Activated T-helper 9 cell treated with anti-CD3 and anti-CD28 coated beads, Interleukin-2, amount 50 U/mL, for 16 hours (primary cell): ENCODE measurements around the gene PRKACA.

Source experiments
- DNase-seq: peaks from one replicate; pipeline ENCODE4 v3.0.0-alpha.2; 2020; ENCODE audit warnings: low read depth

The PRKACA gene

GRCh38 chr19:14116525-14116917 lies 1.0 kb downstream of the PRKACA start:
- no peak for DNase-seq

GRCh38 chr19:14115756-14116155 lies 1.8 kb downstream of the PRKACA start:
- no peak for DNase-seq

- DNase-seq, result peak; percentile 43
Measured at GRCh38 chr19:14114854-14115253, 2.7 kb downstream of the PRKACA start.

GRCh38 chr19:14114439-14114838 lies 3.1 kb downstream of the PRKACA start:
- DNase-seq, result no peak

GRCh38 chr19:14113762-14114414 lies 3.7 kb downstream of the PRKACA start:
- DNase-seq, result peak; percentile 27

- no peak for DNase-seq
Measured at GRCh38 chr19:14112809-14113385, 4.7 kb downstream of the PRKACA start.

- no peak for DNase-seq
Measured at GRCh38 chr19:14112051-14112808, 5.3 kb downstream of the PRKACA start.

GRCh38 chr19:14111486-14111885 lies 6.1 kb downstream of the PRKACA start:
- no peak for DNase-seq

- DNase-seq, result no peak
Measured at GRCh38 chr19:14110650-14111049, 6.9 kb downstream of the PRKACA start.

- no peak for DNase-seq
Measured at GRCh38 chr19:14107581-14108461, 9.7 kb downstream of the PRKACA start.

GRCh38 chr19:14106840-14107239 lies 10.7 kb downstream of the PRKACA start:
- no peak for DNase-seq

GRCh38 chr19:14105680-14106079 lies 11.9 kb downstream of the PRKACA start:
- no peak for DNase-seq

GRCh38 chr19:14103310-14103709 lies 14.3 kb downstream of the PRKACA start:
- DNase-seq, result no peak

- no peak for DNase-seq
Measured at GRCh38 chr19:14102756-14103155, 14.8 kb downstream of the PRKACA start.

- DNase-seq, result no peak
Measured at GRCh38 chr19:14102102-14102696, 15.4 kb downstream of the PRKACA start.

- no peak for DNase-seq
Measured at GRCh38 chr19:14101003-14101545, 16.5 kb downstream of the PRKACA start.

- DNase-seq, result no peak
Measured at GRCh38 chr19:14097532-14098151, 19.9 kb downstream of the PRKACA start.

GRCh38 chr19:14096272-14096992 lies 21.1 kb downstream of the PRKACA start:
- DNase-seq, result no peak

- no peak for DNase-seq
Measured at GRCh38 chr19:14094854-14095253, 22.7 kb downstream of the PRKACA start.

- no peak for DNase-seq
Measured at GRCh38 chr19:14093117-14093823, 24.3 kb downstream of the PRKACA start.
